ENCODE data around the gene AKAP13. TPM values are rescaled to one million over a fixed set of nuclear protein-coding genes. Genes with fewer than 3 reads are reported as not detected.
"Not testable (repeated sequence)": the region's sequence is repeated elsewhere in the genome, so short reads cannot be mapped to it uniquely, and the experiment has no call there.

The AKAP13 gene
- total RNA-seq, 1 donor from 2014 or later = 84.9 TPM

DNA sequence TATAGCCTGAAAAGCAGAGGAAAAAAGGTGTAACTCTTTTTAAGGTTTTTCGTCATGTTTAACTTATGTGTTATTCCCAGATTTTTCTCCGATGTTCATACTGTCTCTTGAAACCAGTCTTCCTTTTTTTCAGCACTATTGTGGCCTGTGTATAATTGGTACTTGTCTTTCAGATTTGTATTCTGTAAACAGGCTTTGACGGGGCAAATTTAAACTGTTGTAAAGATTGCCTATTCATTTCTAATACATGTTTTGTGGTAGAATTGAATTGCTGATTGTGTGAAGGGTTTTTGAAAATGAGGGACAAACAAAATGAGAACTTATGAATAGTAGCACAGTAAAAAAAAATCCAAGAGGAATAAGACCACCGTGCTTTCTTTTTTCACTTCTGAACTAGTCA is 33.6 kb downstream of the AKAP13 start:
- no peak for ATAC-seq

DNA sequence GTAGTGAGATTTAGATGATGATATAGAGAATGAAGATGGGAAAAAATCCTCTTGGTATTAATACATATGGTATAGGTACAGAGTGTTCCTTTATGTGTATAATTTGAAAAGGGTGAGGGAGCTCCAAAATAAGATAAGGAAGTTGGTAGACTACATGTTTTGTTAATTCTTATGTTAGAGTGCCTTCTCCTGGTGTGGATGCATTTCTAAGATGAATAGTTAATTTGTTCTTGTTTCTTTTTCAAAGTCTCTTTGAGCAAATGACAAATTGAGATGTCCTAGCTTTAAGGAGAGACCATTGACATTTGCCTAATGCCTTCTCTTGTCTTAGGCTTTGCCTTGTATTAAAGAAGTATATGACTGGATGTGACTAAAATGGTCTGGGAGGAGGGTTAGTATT is 34.1 kb downstream of the AKAP13 start:
- ATAC-seq = no peak

DNA sequence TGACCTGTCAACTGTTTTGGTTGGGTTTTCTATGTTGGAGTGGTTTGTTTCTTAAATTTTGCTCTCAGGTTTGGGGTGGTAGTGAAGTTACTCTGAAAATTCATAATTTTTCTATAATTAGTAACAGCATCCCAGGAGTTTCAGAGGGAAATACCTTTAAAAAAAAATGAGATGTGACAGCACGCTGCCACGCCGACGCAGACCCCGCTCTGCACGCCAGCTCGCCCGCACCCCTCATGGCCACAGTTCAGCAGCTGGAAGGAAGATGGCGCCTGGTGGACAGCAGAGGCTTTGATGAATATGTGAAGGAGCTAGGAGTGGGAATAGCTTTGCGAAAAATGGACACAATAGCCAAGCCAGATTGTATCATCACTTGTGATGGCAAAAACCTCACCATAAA is 34.6 kb downstream of the AKAP13 start:
- ATAC-seq = no peak

DNA sequence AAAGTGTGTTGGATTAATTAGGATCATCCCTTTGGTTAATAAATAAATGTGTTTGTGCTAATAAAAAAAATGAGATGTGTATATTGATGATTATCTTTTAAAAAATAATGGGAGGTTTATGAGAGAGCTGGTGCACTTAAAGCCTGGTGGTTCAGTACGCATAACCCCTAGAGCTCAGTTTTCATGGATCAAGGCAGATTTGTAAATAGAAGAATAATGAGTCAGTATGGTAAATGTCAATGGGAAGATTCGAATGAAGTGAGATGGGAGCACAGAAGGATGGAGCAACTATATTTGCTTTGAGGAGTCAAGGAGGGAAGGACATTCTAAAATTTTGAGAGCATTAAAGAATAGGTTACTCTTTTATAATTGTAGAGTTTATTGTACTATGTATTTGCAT is 35.4 kb downstream of the AKAP13 start:
- no peak for ATAC-seq

DNA sequence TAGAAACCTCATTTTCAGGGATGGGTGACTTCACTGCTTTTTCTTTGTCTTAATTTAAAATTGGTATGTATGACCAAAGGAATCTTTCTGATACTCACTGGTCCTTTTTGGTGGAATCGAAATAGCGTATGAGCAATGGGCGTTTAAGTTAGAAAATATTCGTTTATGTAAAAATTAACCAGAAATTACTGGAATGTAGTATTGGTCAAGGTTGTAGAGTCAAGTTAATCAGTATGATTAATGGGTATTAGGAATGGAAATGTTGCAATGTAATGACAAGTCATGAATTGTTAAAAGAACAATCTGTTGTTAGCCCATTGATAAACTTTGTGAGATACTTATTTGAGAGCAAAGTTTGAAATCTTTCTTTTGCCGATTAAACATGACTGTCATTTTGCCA is 36.9 kb downstream of the AKAP13 start:
- ATAC-seq = no peak

DNA sequence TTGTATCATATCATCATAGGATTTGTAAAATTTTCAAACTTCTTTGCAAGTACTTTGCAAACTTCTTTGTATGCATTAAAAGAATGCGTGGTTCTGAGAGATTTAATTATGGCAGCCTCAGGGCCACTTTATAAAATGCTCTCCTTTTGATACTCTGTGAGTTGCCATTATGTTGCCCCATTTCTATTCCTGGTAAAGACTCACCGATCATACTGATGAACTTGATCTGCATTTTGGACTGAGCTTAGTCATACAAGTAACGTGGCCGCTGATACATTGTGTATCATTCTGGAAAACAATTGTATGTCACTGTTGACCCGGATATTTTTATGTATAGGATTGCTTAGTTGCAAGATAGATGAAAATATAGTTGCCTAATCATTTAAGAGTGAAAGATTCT is 38.8 kb downstream of the AKAP13 start:
- ATAC-seq = peak; percentile 76

DNA sequence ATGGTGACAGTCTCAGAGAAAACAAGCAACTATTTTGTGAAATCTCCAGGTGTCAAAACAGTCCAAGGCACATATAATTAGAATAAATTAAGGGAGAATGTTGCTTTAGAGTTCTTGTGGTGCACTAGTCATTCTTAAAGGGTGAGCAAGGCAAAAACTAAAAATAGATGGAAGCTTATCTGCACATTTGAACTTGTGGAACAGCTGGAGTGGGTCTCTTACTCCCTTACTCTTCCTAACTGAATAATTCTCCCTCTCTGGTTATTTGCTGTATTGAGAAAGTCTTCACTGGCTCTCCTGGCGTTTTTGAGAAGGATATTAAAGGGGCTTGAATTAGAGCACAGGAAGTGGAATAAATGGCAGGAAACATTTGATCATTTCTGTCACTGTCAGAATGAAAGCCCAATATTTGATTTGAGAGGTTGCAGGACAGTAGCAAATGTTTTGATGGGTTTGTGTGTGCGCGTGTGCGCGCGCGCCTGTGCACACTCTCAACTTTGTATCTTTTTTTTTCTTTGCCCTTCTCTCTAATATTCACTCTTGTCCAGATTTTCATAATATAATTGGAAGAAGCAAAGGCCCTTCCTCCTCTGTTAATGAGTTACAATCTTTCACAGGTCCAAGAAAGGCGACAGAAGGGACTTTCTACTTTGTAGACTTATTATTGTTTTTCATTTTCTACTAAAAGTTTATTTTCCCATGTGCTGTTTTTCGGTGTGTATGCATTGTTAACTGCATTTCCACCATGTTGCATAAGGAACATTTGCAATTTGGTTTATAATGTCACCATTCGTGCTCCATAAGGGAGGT is 40.9 kb downstream of the AKAP13 start:
- ATAC-seq = no peak

DNA sequence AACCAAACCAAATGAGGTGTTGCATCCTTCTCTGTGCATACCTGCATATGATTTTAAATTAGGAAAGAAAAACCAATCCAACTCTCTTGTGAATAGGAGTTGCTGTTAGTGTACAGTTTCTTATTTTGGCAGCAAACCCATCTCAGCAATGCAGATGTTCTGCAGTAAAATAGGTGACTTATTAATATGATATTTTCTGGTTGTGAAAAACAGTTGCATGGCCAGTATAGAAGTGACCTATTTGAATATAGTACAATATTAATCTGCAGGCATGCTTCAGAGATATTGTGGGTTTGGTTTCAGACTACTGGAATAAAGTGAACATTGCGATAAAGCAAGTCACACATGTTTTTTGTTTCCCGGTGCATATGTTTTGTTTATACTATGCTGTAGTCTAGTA is 42.2 kb downstream of the AKAP13 start:
- no peak for ATAC-seq

DNA sequence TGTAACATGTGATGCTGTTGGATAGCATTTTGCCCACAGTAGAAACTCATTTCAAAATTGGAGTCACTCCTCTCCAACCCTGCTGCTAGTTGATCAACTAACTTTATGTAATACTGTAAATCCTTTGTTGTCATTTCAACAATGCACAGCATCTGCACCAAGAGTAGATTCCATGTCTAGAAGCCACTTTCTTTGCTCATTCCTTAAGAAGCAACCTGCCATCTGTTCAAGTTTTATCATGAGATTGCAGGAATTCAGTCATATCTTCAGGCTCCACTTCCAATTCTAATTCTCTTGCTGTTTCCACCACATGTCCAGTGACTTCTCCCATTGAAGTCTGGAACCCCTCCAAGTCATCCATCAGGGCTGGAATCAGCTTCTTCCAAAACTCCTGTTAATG is 42.9 kb downstream of the AKAP13 start:
- ATAC-seq = no peak

DNA sequence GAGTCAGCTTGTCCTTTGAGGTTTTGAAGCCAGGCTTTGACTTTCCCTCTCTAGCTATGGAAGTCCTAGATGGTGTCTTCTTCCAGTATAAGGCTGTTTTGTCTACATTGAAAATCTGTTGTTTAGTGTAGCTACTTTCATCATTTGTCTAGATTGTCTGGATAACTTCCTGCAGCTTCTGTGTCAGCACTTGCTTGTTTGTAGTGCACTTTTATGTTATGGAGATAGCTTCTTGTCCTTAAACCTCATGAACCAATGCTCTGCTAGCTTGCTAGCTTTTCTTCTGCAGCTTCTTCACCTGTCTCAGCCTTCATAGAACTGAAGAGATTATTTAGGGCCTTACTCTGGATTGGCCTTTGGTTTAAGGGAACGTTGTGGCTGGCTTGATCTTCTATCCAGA is 43.8 kb downstream of the AKAP13 start:
- ATAC-seq = no peak

DNA sequence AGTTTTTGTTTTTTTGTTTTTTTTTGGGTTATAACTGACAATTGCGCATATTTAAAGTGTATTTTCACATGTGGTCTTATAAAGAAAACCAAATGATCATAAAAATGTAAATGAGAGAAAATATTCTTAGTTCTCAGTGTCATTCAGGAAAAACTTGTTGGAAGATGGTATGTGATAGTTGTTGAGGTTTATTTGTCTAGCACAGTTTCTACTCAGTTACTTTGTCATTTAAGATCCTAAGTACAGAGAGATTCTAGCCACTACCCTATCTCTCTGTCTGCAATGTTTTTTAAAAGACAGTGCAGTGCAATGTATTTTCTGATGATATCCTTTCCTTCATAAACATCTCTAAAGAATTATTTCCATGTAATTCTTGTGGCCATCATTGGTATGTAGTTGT is 46.1 kb downstream of the AKAP13 start:
- ATAC-seq = no peak

DNA sequence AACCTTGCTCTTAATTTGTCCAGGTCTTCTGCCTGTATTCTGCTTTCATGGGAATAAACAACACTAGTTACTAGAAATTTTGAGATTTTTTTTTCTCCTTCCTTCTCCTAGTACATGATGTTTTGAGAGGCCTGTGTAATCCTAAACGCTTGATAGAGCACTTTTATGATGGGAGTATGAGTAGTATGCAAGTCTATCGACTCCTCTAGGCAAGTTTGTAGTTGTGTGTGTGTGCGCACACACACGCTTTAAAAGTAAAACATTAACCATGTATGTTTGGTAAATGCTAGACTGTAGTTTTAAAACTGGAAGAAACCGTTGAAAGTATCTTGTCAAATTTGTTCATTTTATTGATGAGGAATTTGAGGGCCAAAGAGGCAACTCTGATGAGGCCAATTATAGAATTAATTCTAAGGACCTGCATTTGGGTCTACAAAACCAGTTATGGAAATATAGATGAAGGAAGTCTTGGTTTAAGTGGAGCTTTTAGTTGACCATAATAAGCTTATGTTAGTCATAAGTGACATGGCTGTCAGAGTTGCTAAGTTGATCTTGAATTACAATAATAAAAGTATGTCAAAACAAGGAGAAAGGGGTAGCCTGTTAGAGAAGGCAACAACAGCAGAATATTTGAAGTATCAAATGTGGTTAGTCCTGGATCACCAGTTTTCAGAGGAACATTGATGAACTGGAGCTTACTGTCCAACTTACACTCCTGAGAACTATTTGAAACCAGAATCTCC is 47.1 kb downstream of the AKAP13 start:
- ATAC-seq = no peak

DNA sequence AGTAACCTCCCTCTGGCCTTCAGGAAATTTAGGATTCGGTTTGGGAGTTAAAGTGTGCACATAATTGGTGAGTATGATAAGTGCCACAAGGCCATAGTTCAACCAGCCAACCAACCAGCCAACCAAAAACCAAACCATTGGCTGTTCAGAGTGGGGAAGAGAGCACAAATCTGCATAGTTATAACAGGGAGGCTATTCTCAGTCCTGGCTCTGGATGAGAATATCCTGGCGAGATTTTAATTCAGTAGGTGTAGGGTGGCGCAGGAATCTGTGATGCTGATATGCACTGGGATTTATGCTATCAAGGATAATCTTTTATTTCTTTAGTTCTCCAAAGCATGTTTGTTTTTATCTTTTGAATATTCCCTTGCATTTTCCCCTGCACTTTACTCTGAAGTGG is 49.1 kb downstream of the AKAP13 start:
- no peak for ATAC-seq

DNA sequence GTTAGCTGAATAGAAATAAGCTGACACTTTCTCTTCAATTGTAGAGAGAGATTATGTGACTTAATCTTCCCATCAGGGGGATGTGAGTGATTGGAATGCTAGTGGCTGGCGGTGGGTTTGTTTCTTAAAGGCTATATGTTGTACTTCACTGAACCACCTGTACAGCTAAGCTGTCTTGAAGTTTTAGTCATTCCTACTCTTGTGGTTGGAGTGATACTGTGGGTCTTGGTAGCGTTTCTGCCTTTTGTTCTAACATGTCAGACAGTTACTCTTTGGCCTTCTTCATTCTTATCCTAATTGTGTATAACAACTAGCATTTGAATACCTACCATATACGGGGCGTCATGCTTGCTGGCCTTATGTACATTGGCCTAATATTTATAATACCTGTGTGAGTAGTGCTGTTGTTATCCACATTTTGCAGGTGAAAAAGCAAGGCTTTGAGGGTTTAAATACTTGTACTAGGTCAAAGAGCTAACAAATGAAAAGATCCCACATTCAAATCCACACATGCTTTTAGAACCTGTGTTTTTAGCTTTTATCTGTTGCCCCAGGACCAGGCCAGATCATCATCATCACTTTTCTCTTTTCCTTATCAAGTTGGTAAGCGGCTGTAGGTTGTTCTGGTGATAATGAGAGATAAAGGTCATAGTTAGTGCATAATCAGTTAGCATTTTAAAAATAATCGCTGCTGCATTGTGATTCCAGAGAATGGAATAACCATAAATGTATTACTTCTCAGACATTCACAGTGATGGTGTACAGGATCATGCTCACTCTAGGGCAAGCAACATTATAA is 50.2 kb downstream of the AKAP13 start:
- ATAC-seq = peak; percentile 33

DNA sequence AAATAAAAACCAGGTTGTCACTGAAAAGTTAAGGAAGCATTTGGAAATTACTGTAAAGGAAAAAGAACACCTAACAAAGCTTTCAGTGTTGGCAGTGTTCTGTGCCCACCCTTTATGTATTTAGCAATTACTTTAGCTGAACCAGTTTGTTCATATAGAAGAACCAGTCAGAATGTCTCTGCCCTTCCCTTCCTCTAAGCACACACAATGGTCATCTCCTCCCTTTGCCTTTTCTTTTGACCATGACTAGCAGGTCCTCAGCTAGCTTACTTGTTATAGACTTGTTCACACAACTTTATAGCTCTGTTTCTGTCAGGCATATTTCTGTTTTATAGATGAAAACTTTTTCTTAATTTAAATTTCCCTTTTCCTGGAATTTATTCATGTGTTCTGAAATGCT is 59.6 kb downstream of the AKAP13 start:
- ATAC-seq = peak; percentile 74

DNA sequence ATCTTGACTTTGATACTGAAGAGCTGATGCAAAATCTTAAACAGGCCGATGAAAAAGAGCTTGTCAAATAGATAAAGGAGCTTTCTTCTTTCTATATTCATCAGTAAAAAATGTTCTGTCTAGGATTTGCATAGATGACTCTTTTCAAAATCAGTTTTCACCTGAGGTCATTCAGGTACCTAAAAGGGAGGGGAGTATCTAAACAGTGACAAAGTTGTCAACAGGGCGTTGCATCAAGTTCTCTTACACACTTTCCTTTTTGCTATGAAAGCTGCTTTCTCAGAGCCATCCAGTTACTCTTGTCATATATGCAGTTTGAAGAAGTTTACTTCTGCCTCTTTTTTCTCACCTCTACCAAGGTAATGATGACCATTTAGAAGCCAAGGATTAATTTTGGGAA is 60.0 kb downstream of the AKAP13 start:
- ATAC-seq = peak; percentile 81

DNA sequence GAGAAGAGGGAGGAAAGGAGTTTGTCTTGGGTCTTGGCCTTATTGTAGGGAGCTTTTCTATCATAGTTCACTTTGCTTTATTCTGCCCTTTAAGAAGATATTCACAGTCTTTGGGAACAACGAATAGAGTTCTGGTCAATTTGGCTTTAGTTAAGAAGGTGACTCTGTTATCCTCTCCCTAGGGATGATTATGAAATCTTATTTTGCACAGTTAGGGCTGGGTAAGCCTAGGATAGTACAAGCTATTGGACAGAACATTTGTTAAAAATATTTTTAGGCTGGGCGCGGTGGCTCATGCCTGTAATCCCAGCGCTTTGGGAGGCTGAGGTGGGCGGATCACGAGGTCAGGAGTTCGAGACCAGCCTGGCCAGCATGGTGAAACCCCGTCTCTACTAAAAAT is 61.5 kb downstream of the AKAP13 start:
- not testable (repeated sequence) for ATAC-seq

DNA sequence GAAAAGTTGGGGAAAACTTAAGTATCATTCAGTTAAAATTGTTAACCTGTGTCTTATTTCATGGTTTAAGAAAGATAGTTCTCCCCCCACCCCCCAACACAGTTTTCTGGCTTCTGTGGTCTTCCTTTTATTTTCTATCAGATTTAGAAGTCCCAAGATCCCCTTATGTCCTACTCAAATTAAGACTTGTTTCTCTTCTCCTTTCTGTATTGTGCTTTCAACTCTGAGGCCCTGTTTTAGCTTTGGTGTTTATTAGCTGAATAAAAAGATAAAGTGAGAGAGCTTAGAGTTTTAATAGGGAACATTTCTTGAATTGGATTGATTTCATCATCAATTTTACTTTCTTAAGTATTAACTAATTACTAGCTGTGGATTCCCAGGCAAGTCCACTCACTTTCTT is 62.6 kb downstream of the AKAP13 start:
- no peak for ATAC-seq

DNA sequence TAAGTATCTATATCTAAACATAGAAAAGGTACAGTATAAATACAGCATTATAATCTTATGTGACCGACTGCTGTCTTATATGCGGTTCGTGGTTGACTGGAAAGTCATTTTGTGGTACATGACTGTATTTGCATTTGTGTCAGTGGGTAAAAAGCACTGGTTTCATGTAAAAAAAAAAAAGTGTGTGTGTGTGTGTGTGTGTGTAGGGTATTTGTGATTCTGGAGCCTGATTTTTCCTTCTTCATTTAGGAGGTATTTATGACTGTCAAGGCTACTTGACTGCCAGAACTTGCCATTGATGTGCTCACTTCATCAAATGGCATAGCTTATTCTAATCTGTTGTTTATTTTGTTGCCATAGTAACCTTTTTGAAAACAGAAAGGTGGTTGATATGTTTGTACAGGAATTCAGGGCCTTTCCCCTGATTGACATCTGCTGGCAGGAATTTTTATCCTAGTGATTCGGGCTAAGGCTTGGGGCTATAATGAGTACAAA is 63.2 kb downstream of the AKAP13 start:
- peak; percentile 79 for ATAC-seq

DNA sequence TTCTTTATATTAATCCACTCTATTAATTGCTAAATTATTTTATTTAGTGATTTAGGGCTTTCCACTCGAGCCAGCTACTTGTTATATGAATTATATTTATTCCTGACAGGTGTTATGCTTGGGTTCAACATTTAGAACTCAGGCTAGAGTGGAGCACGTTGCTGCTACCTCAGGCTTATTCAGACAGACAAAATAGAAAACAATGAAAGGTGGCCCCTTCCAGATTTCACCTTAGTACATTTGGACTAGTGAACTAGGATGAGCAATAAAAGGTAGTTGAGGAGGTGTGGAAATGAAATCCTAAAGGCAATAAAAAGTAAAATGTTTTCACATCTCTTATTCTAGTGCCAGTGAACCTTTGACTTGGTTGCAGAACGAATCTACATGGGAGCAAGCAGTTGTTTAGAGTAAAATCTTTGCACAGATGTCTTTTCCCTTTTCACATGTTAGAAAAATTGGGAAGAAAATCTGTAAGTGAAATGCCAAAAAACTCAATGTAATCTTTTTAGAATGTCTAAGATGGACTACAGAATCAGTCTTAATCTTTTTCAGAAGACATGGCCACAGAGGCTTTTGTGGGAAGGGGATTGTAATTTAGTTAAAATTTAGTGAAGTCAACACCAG is 63.8 kb downstream of the AKAP13 start:
- ATAC-seq = no peak

DNA sequence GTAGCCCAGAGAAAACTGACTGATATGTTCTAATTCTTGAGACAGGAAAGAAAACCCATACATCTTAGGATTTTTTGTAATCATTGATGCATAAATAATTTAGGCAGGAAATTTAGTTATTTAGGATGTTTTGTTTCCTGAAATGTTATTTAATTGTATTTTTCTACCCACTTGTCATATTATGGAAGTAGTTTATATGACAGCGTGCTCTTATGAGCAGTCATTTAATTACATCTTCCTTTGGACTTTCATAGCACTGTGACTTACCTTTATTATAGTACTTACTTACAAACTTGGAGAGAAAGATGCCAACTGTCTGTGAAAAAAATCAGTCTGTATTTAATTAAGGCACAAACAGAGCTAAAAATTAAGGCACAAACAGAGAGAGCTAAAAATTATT is 65.0 kb downstream of the AKAP13 start:
- no peak for ATAC-seq

DNA sequence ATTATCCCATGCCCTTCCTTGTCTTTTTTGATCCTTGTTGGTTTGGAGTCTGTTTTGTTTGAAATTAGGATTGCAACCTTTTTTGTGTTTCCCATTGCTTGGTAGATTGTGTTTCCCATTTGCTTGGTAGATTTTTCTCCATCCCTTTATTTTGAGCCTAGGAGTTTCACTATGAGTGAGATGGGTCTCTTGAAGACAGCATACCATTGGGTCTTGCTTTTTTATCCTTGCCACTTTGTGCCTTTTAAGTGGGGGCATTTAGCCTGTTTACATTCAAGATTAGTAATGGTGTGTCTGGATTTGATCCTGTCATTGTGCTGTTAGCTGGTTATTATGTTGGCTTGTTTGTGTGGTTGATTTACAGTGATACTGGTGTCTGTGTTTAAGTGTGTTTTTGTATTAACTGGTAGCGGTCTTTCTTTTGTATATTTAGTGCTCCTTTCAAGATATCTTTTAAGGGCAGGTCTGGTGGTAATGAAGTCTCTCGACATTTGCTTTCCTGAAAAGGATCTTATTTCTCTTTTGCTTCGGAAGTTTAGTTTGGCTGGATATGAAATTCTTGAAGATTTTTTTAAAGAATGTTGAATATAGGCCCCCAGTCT is 70.8 kb downstream of the AKAP13 start:
- no peak for ATAC-seq
